Stimulated activated CD4-positive, alpha-beta T cell treated with anti-CD3 and anti-CD28 coated beads, Interleukin-12 subunit alpha, Interleukin-12 subunit beta, amount 100 ng/mL, for 48 hours (primary cell): ENCODE results near the gene AIFM2.
"Not testable (repeated sequence)": the region's sequence is repeated elsewhere in the genome, so short reads cannot be mapped to it uniquely, and the experiment has no call there.

Experiments used
- DNase-seq, 3 donors: peaks; one replicate each; pipeline ENCODE4 v3.0.0-alpha.2; 2020; ENCODE audit warnings: low read depth in 2 of 3, low spot score in 1 of 3

Gene AIFM2

GRCh38 chr10:70096016-70096704, 36.5 kb downstream of the AIFM2 start:
- no peak for DNase-seq

DNA sequence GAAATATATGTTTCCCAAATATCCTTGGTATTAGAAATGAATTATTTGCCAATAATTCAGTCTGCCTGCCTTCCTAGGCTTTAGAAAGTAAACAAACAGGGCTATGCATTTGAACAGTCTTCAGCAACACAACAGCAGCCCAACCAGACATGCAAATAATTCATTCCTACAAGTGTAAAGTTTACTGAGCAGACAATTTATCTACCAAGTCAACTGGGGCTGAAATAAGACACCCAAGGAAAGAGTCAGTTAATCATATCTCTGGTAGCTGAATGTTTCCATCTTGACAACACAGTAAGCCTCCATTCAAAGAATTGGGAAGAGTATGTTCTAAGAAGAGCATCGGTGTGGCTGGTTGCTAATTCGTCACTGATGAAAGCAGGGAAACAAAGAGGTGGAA, 38.4 kb downstream of the AIFM2 start:
- DNase-seq = no peak

DNA sequence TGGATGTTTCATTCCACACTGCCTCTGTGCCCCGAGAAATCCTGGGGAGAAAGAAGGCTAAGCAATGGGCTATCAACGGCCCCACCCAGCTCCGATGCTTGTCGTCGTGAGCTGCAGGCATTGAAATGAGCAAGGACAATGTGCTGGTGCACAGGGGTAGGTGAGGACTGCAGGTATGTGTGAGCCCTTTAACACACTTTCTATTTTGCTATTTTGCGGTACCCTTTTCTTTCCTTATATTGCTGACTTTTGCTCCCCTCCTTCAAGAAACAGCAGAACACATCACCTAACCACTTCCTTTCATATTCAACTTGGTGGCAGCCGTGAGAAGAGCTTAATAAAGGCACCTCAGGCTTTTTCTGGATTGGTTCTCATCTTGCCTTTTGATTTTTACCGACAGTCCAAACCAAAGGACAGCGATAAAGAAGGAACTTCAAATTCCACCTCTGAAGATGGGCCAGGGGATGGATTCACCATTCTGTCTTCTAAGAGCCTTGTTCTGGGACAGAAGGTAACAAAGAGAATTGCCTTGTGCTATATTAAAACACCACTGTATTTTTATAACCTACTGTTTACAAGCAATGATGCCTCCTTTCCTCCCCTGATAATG, 39.2 kb downstream of the AIFM2 start:
- no peak for DNase-seq

- DNase-seq = no peak
These were observed 40.3 kb downstream of the AIFM2 start for GRCh38 chr10:70092389-70092718.

GRCh38 chr10:70090951-70091350, 41.7 kb downstream of the AIFM2 start:
- DNase-seq = no peak

- no peak for DNase-seq
These were observed 42.6 kb downstream of the AIFM2 start for GRCh38 chr10:70090013-70090412.

- DNase-seq = no peak
These were observed 44.3 kb downstream of the AIFM2 start for GRCh38 chr10:70088308-70088698.

DNA sequence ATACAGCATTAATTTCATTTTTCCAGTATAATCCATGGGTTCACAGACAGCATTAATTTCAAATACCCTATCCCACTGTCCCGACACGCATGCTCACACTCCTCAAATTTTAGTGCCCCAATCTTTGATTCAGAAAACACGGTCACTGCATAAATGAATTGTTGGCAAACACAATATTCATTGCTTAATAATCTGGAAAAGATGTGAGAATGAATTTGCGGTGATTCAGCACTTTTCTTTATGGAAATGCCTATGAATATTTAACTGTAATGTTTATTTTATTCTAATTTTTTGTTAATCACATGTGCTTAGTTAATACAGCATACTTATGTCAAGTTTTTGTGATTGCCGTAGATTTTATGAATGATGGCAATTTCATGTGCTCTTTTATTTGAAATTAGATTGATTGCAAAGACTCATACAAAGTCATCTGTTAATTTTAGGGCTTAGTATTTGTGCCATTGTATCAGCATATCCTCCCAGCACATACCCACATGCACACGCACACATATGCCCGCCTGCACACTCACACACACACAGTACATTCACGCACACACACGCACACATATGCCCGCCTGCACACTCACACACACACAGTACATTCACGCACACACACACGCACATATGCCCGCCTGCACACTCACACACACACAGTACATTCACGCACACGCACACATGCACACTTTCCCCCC, 44.9 kb downstream of the AIFM2 start:
- DNase-seq = no peak

GRCh38 chr10:70085975-70086613, 46.5 kb downstream of the AIFM2 start:
- no peak for DNase-seq

DNA sequence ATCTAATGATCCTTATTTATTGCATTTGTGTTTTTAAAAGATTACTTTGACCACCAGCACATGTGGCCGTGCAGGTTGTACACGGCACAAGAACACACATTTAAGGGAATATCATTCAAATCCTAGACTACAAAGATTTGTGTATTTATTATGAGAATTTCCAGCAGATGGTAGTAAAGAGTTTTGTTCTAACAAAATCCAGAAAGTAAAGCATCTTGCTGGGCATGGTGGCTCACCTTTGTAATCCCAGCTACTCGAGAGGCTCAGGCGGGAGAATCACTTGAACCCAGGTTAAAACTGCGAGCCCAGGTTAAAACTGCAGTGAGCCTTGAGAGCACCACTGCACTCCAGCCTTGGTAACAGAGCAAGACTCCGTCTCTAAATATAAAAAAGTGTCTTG, 48.4 kb downstream of the AIFM2 start:
- DNase-seq = no peak

GRCh38 chr10:70080789-70081188, 51.8 kb downstream of the AIFM2 start:
- DNase-seq = not testable (repeated sequence)

- no peak for DNase-seq
These were observed 53.7 kb downstream of the AIFM2 start for GRCh38 chr10:70078937-70079336.

DNA sequence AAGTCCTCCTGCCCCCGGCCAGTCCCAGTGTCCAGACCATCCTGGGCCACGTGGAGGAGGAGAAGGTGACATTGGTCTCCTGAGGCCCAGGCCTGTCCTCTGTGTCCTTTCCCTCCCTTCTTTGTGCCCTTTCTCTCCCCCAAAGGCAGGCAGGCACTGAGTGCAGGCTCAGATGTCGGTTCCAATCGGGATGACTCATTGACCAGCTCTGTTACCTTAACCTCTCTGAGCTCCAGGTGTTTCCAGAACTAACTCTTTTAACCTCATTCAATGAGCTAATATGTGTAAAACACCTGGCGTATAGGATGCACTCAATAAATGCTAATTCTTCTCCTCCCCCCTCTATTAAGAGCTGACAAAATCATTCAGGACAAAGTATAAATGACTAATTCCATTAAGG, 54.3 kb downstream of the AIFM2 start:
- DNase-seq = no peak

- DNase-seq = no peak
These were observed 57.7 kb downstream of the AIFM2 start for GRCh38 chr10:70074971-70075370.

- DNase-seq = no peak
These were observed 58.5 kb downstream of the AIFM2 start for GRCh38 chr10:70074165-70074564.

DNA sequence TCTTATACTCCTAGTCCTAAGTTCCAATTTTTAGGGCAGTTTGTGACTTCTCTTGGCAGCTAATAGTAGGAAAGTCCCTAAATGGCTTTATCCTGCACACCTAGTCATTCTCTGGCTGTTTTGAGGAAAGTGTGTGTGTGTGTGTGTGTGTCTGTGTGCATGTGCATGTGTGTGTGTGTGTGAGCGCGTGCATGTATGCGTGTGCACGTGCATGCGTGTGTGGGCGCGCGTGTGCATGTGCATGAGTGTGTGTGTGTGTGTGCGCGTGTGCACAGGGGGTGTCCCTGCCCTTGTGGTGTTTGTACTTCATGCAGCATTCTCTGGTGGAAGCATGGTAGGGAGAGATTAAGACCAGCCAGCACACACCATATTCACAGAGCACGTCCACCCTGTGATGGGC, 61.8 kb downstream of the AIFM2 start:
- no peak for DNase-seq

- no peak for DNase-seq
These were observed 63.3 kb downstream of the AIFM2 start for GRCh38 chr10:70069346-70069745.

DNA sequence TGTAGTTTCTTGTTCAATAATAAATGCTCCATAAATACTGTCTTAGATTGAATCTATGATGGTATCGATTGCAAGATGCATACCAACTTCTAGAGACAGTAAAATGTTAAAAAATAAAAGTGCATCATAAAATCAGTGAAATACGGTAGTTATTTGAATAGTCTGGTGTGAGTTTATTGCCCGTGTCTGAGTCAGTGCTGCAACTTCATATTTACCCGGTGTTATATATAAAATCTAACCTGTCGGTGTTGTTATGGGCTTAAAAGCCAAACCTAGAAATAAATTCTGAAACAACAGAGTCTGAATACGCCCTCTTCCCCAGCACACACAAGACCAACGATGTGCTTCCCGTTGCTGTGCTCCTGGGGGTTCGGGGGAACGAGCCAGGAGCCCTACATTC, 63.7 kb downstream of the AIFM2 start:
- no peak for DNase-seq

GRCh38 chr10:70067586-70067985, 65.0 kb downstream of the AIFM2 start:
- no peak for DNase-seq

GRCh38 chr10:70066190-70066589, 66.4 kb downstream of the AIFM2 start:
- no peak for DNase-seq

DNA sequence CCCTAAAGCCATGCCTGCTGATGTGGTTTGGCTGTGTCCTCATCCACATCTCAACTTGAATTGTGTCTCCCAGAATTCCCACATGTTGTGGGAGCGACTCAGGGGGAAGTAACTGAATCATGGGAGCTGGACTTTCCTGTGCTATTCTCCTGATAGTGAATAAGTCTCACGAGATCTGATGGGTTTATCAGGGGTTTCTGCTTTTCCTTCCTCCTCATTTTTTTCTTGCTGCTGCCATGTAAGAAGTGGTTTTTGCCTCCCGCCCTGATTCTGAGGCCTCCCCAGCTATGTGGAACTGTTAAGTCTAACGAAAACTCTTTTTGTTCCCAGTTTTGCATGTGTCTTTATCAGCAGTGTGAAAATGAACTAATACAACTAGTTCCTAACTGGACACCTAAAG, 68.1 kb downstream of the AIFM2 start:
- no peak for DNase-seq

- no peak for DNase-seq
These were observed 69.1 kb downstream of the AIFM2 start for GRCh38 chr10:70063418-70064098.
